MCF 10A (cell line): Measurements from ENCODE around the gene TTLL9. TPM values are rescaled to one million over a fixed set of nuclear protein-coding genes. Genes with fewer than 3 reads are reported as not detected.

Experiments used
- BruUV-seq: library from RNA; stranded (reverse); fragments of 400-500 nt; replicated peaks from 2 replicates; lab custom pipeline; 2021; lab: Mats Ljungman, UMichigan
- CTCF ChIA-PET: fragments of 300-600 bp; sonication (Branson Sonifier 250); formaldehyde crosslinking; extraction: SDS; loops from one replicate; lab custom pipeline; 2021; ENCODE audit warnings: antibody characterized with exemption, inconsistent platforms; lab: Yijun Ruan, JAX
- POLR2A ChIA-PET: fragments of 300-600, 350-650 bp; sonication (Branson Sonifier 250); formaldehyde crosslinking; extraction: SDS; loops from one replicate; lab custom pipeline; 2020; ENCODE audit warnings: antibody characterized with exemption, inconsistent platforms; lab: Yijun Ruan, JAX
- DNase-seq: peaks from one replicate; pipeline ENCODE4 v3.0.0-alpha.2; 2018; ENCODE audit not compliant: unreplicated experiment
- H3K27ac Mint-ChIP-seq: one replicate; pipeline ENCODE4 v1.8.0; 2022; ENCODE audit warnings: mild to moderate bottlenecking, low read depth, mixed read lengths; ENCODE audit not compliant: unreplicated experiment
- H3K27me3 Mint-ChIP-seq: one replicate; pipeline ENCODE4 v1.8.0; 2022; ENCODE audit warnings: mixed read lengths; ENCODE audit not compliant: insufficient read depth, unreplicated experiment
- H3K36me3 Mint-ChIP-seq: one replicate; pipeline ENCODE4 v1.8.0; 2022; ENCODE audit warnings: mild to moderate bottlenecking, moderate library complexity, mixed read lengths; ENCODE audit not compliant: insufficient read depth, unreplicated experiment
- H3K4me1 Mint-ChIP-seq: one replicate; pipeline ENCODE4 v1.8.0; 2022; ENCODE audit warnings: mixed read lengths; ENCODE audit not compliant: insufficient read depth, unreplicated experiment
- H3K4me3 Mint-ChIP-seq: one replicate; pipeline ENCODE4 v1.8.0; 2022; ENCODE audit warnings: mild to moderate bottlenecking, moderate library complexity, mixed read lengths; ENCODE audit not compliant: unreplicated experiment
- H3K9me3 Mint-ChIP-seq: one replicate; pipeline ENCODE4 v1.8.0; 2022; ENCODE audit warnings: mixed read lengths; ENCODE audit not compliant: unreplicated experiment
- CTCF ChIP-seq: fragments of 200-600 bp; IDR thresholded peaks from one replicate; pipeline ENCODE4 v1.8.0; 2022; ENCODE audit warnings: antibody characterized with exemption, mild to moderate bottlenecking; ENCODE audit not compliant: unreplicated experiment
- intact Hi-C: fragments of 100-400 bp; cut with micrococcal nuclease; formaldehyde crosslinking; loops from 2 replicates; pipeline ENCODE4 v1.14.1; 2022
- total RNA-seq: library from RNA; stranded (reverse); gene quantifications from 2 replicates; pipeline ENCODE4 v1.2.3, GENCODE V29; 2022

Gene TTLL9
- total RNA-seq, 1 experiment from 2014 or later, result 0.19 TPM

- POLR2A ChIA-PET, result no interaction called here
- CTCF ChIA-PET, result interaction anchor here (0.6 to 3.2 kb wide), 8 partner anchors 11 to 146 kb away, joined by 3 to 29 read pairs (median 4); partner anchors contain the start of gene PDRG1
- no peak overlapping the region for H3K4me3 Mint-ChIP-seq
- H3K27me3 Mint-ChIP-seq, result peaks cover 95% of the 10 kb centered on the region
- no peak for TF ChIP-seq CTCF
- no peak overlapping the region for H3K27ac Mint-ChIP-seq
- DNase-seq, result no peak
- no peaks in the 10 kb centered on the region for H3K4me1 Mint-ChIP-seq
- H3K9me3 Mint-ChIP-seq, result no peaks in the 10 kb centered on the region
- BruUV-seq, result no TSS peak
- H3K36me3 Mint-ChIP-seq, result no peaks in the 10 kb centered on the region
- intact Hi-C loops, result no loop called here
These were observed 99.6 kb downstream of the TTLL9 start for GRCh38 chr20:31969991-31970390.

- intact Hi-C loops, result no loop called here
- ChIA-PET POLR2A (interaction anchor here (1.0 kb wide), 1 partner anchor 10 kb away, joined by 3 read pairs; no protein-coding TSS in a partner anchor), CTCF (interaction anchor here (0.7 to 2.0 kb wide), 5 partner anchors 21 to 149 kb away, joined by 3 to 12 read pairs (median 4); partner anchors contain the start of gene PDRG1)
- Mint-ChIP-seq H3K36me3 (no peaks in the 10 kb centered on the region), H3K9me3 (no peaks in the 10 kb centered on the region), H3K27ac (no peak overlapping the region), H3K4me1 (no peaks in the 10 kb centered on the region), H3K4me3 (no peak overlapping the region), H3K27me3 (peaks cover 92% of the 10 kb centered on the region)
- no peak for TF ChIP-seq CTCF
- BruUV-seq, result no TSS peak
- DNase-seq, result no peak
These were observed 102.1 kb downstream of the TTLL9 start for GRCh38 chr20:31972471-31973021.

GRCh38 chr20:31974296-31974695 is 103.9 kb downstream of the TTLL9 start:
- intact Hi-C loops, result no loop called here
- peaks cover 79% of the 10 kb centered on the region for H3K27me3 Mint-ChIP-seq
- CTCF ChIA-PET, result interaction anchor here (1.3 to 1.5 kb wide), 2 partner anchors 120 to 122 kb away, joined by 3 to 12 read pairs; no protein-coding TSS in a partner anchor
- no TSS peak for BruUV-seq
- no peak for TF ChIP-seq CTCF
- H3K27ac Mint-ChIP-seq, result no peak overlapping the region
- H3K9me3 Mint-ChIP-seq, result no peaks in the 10 kb centered on the region
- H3K4me1 Mint-ChIP-seq, result no peaks in the 10 kb centered on the region
- H3K36me3 Mint-ChIP-seq, result no peaks in the 10 kb centered on the region
- H3K4me3 Mint-ChIP-seq, result no peak overlapping the region
- DNase-seq, result no peak
- POLR2A ChIA-PET, result no interaction called here

- intact Hi-C loops, result no loop called here
These were observed 104.6 kb downstream of the TTLL9 start for GRCh38 chr20:31974951-31975487.

More at GRCh38 chr20:31974951-31975487, 104.6 kb downstream of the TTLL9 start:
- no peaks in the 10 kb centered on the region for H3K4me1 Mint-ChIP-seq
- BruUV-seq, result no TSS peak
- H3K36me3 Mint-ChIP-seq, result no peaks in the 10 kb centered on the region
- peaks cover 73% of the 10 kb centered on the region for H3K27me3 Mint-ChIP-seq
- no peak for TF ChIP-seq CTCF
- no peak overlapping the region for H3K4me3 Mint-ChIP-seq
- no peaks in the 10 kb centered on the region for H3K9me3 Mint-ChIP-seq
- no peak for DNase-seq
- CTCF ChIA-PET, result interaction anchor here (0.7 to 2.6 kb wide), 6 partner anchors 23 to 128 kb away, joined by 3 to 12 read pairs (median 4); partner anchors contain the start of gene PDRG1
- H3K27ac Mint-ChIP-seq, result no peak overlapping the region
- POLR2A ChIA-PET, result no interaction called here
